Fibroblast of lung (primary cell): ENCODE data around the gene GAS5.

Experiments
- CTCF ChIP-seq, 2 donors: IDR thresholded peaks in 1 of 2; conservative IDR thresholded peaks in 1 of 2; 1 replicate in 1 of 2; 2 replicates in 1 of 2; pipeline ENCODE4 v1.5.1; 2011 to 2012; ENCODE audit warnings: low read length in 2 of 2, control low read depth in 1 of 2, inconsistent platforms in 1 of 2, low read depth in 1 of 2, mild to moderate bottlenecking in 1 of 2
- EZH2 ChIP-seq: IDR thresholded peaks from 2 replicates; pipeline ENCODE4 v1.5.1; 2012; ENCODE audit warnings: low read length, control low read depth, mild to moderate bottlenecking; ENCODE audit errors: missing control alignments

- TF ChIP-seq CTCF (conservative IDR thresholded peaks at IDR 0.05 in 1 of 2, IDR thresholded peaks at IDR 0.05 in 1 of 2; ENCODE audit: low read depth in 1 of 2, low read length in 2 of 2), result no peak
- no peak for TF ChIP-seq EZH2
Measured at GRCh38 chr1:173871500-173871899, 3.7 kb upstream of the GAS5 start.
